BE2C (cell line): ENCODE data around the gene METRNL.

Source experiments
- DNase-seq: peaks from one replicate; pipeline ENCODE4 v3.0.0-alpha.2; 2020
- H3K27me3 ChIP-seq: fragments of 250-450 bp; sonication (Bioruptor Pico); 2 replicates; pipeline ENCODE4 v1.5.1; 2020; ENCODE audit warnings: mild to moderate bottlenecking
- H3K36me3 ChIP-seq: fragments of 250-450 bp; sonication (Bioruptor Pico); 2 replicates; pipeline ENCODE4 v1.5.1; 2020; ENCODE audit warnings: mild to moderate bottlenecking
- H3K4me1 ChIP-seq: fragments of 250-450 bp; sonication (Bioruptor Pico); 2 replicates; pipeline ENCODE4 v1.5.1; 2020
- H3K4me3 ChIP-seq: 2 replicates; pipeline ENCODE4 v1.5.1; 2011; ENCODE audit warnings: low read depth, low read length
- H3K9me3 ChIP-seq: fragments of 250-450 bp; sonication (Bioruptor Pico); 2 replicates; pipeline ENCODE4 v1.5.1; 2020
- TF ChIP-seq, protein P1 (sequence below): IDR thresholded peaks from 2 replicates; pipeline ENCODE4 v1.5.1; 2012; ENCODE audit warnings: mild to moderate bottlenecking, low read depth, low read length

METRNL gene

GRCh38 chr17:83106056-83106588 is 26.7 kb downstream of the METRNL start:
- H3K27me3 ChIP-seq, result peaks cover 3% of the 10 kb centered on the region
- H3K36me3 ChIP-seq, result no peaks in the 10 kb centered on the region
- H3K9me3 ChIP-seq, result no peaks in the 10 kb centered on the region
- TF ChIP-seq, protein P1, sequence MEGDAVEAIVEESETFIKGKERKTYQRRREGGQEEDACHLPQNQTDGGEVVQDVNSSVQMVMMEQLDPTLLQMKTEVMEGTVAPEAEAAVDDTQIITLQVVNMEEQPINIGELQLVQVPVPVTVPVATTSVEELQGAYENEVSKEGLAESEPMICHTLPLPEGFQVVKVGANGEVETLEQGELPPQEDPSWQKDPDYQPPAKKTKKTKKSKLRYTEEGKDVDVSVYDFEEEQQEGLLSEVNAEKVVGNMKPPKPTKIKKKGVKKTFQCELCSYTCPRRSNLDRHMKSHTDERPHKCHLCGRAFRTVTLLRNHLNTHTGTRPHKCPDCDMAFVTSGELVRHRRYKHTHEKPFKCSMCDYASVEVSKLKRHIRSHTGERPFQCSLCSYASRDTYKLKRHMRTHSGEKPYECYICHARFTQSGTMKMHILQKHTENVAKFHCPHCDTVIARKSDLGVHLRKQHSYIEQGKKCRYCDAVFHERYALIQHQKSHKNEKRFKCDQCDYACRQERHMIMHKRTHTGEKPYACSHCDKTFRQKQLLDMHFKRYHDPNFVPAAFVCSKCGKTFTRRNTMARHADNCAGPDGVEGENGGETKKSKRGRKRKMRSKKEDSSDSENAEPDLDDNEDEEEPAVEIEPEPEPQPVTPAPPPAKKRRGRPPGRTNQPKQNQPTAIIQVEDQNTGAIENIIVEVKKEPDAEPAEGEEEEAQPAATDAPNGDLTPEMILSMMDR, result no peak
- peaks cover 22% of the 10 kb centered on the region for H3K4me1 ChIP-seq
- H3K4me3 ChIP-seq, result no peak overlapping the region
- no peak for DNase-seq

DNA sequence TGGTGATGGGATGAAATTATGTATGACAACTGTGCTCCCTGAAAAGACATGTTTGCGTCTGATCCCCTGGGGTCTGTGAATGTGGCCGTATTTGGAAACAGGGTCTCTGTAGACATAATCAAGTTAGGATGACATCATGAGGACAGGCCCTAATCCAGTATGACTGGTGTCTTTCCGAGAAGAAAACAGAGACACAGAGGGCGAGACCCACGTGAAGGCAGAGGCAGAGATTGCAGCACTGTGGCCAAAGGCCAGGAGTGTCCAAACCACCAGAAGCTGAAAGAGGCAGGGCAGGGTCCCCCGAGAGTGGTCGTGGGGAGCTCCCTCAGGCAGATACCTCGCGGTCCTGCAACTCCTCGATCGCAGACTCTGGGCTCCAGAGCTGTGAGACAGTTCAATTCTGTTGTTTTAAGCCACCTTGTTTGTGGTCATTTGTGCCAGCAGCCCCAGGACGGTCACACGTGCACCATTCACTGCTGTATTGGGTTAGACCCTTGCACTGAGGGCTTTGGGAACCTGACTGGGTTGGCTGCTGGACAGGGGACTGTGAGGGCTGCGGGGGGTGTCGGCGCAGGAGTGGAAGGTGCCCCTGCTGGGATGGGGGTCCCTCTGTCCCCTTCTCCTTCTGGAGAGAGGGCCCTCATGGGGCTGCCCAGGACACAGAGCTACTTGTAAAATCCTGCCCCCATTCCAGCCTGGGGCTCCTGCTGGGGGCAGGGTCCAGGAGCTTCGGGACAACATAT is 27.7 kb downstream of the METRNL start:
- H3K36me3 ChIP-seq, result no peaks in the 10 kb centered on the region
- TF ChIP-seq, protein P1, result no peak
- peaks cover 22% of the 10 kb centered on the region for H3K4me1 ChIP-seq
- H3K9me3 ChIP-seq, result no peaks in the 10 kb centered on the region
- H3K27me3 ChIP-seq, result no peaks in the 10 kb centered on the region
- no peak overlapping the region for H3K4me3 ChIP-seq
- DNase-seq, result no peak

- Histone ChIP-seq H3K27me3 (no peaks in the 10 kb centered on the region), H3K9me3 (no peaks in the 10 kb centered on the region), H3K36me3 (no peaks in the 10 kb centered on the region), H3K4me1 (peaks cover 22% of the 10 kb centered on the region), H3K4me3 (no peak overlapping the region)
- no peak for DNase-seq
- TF ChIP-seq, protein P1, result no peak
Observed at GRCh38 chr17:83107656-83108048, 28.2 kb downstream of the METRNL start.

DNA sequence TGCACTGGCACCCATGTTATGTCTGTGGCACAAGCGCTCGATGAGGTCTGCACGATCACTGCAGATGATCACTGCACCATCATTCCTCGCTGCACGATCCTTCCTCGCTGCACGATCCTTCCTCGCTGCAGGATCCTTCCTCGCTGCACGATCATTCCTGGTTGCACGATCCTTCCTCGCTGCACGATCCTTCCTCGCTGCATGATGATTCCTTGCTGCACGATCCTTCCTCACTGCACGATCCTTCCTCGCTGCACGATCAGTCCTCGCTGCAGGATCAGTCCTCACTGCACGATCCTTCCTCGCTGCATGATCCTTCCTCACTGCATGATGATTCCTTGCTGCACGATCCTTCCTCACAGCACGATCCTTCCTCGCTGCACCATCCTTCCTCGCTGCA is 29.3 kb downstream of the METRNL start:
- Histone ChIP-seq H3K9me3 (no peaks in the 10 kb centered on the region), H3K4me3 (no peak overlapping the region), H3K27me3 (no peaks in the 10 kb centered on the region), H3K36me3 (no peaks in the 10 kb centered on the region), H3K4me1 (peaks cover 22% of the 10 kb centered on the region)
- DNase-seq, result no peak
- TF ChIP-seq, protein P1, result no peak

GRCh38 chr17:83109386-83109785 is 30.0 kb downstream of the METRNL start:
- TF ChIP-seq, protein P1, result no peak
- no peak for DNase-seq
- H3K27me3 ChIP-seq, result no peaks in the 10 kb centered on the region

More at GRCh38 chr17:83109386-83109785, 30.0 kb downstream of the METRNL start:
- Histone ChIP-seq H3K4me3 (no peak overlapping the region), H3K9me3 (no peaks in the 10 kb centered on the region), H3K4me1 (peaks cover 22% of the 10 kb centered on the region), H3K36me3 (no peaks in the 10 kb centered on the region)
